ENCODE data around the gene HAAO. TPM values are rescaled to one million over a fixed set of nuclear protein-coding genes. Genes with fewer than 3 reads are reported as not detected.

Gene HAAO
- total RNA-seq, 1 donor from 2014 or later = 14.5 TPM

DNA sequence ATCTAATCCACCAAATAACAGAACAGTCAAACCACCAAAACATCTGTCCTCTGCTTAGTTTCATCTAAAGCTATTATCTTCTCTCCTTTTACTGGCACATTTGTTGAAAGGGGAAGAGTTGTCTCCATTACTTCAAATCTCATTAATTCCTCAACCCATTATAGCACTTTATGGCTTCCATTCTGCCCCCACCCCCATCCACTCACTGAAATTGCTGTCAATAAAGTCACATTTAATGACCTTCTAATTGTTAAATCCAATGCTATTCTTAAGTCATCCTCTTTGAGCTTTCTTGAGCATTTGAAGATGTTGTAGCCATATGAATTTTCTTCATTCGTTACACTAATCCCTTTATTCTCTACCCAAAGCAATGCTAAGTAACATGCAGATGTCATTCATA is 33.6 kb downstream of the HAAO start:
- TF ChIP-seq, protein P1, sequence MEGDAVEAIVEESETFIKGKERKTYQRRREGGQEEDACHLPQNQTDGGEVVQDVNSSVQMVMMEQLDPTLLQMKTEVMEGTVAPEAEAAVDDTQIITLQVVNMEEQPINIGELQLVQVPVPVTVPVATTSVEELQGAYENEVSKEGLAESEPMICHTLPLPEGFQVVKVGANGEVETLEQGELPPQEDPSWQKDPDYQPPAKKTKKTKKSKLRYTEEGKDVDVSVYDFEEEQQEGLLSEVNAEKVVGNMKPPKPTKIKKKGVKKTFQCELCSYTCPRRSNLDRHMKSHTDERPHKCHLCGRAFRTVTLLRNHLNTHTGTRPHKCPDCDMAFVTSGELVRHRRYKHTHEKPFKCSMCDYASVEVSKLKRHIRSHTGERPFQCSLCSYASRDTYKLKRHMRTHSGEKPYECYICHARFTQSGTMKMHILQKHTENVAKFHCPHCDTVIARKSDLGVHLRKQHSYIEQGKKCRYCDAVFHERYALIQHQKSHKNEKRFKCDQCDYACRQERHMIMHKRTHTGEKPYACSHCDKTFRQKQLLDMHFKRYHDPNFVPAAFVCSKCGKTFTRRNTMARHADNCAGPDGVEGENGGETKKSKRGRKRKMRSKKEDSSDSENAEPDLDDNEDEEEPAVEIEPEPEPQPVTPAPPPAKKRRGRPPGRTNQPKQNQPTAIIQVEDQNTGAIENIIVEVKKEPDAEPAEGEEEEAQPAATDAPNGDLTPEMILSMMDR (IDR thresholded peaks at IDR 0.05; ENCODE audit: unreplicated experiment) = no peak
- Mint-ChIP-seq H3K4me3 (ENCODE audit: low read depth) (no peak overlapping the region), H3K27ac (no peak overlapping the region), H3K9me3 (ENCODE audit: low read depth) (no peaks in the 10 kb centered on the region), H3K36me3 (ENCODE audit: insufficient read depth) (peaks cover 5% of the 10 kb centered on the region), H3K4me1 (ENCODE audit: low read depth) (peaks cover 2% of the 10 kb centered on the region), H3K27me3 (no peaks in the 10 kb centered on the region)
- no peak for DNase-seq (ENCODE audit: low spot score, unreplicated experiment)

DNA sequence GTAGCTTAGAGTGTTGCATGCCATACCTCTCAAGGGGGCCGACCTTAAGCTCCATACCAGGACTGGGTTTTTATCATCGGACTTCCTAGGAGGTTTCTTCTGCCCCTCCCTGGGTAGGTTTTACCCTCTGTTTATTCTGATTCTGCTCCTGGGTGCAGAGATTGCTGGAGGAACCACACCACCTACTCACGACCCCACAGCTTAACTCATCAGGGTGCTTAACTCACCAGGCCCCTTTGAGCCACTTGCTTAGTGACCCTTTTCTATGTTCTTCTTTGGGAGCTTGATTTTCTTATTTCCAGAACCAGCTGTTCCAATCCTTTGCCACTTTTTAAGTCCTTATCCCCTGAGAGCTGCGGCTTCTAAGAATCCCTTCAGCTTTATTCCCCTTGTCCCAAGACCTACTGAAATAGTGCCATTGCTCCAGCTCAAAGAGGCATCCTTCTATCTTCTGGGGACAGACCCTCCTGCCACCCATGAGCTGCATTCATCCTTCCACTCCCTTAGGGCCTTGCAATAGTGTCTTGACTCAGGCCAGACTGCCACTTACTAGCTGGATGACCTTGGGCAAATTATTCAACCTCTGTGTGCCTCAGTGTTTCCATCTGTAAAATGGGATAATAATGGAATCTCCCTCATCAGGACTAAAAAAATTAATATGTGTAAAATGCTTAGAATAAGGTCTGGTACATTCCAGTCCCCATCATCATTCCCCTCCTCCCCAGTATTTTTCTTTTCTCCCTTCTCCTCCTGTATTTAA is 34.2 kb downstream of the HAAO start:
- no peak overlapping the region for H3K27ac Mint-ChIP-seq
- H3K9me3 Mint-ChIP-seq (ENCODE audit: low read depth) = no peaks in the 10 kb centered on the region
- H3K36me3 Mint-ChIP-seq (ENCODE audit: insufficient read depth) = peaks cover 8% of the 10 kb centered on the region
- DNase-seq (ENCODE audit: low spot score, unreplicated experiment) = no peak
- H3K27me3 Mint-ChIP-seq = no peaks in the 10 kb centered on the region
- TF ChIP-seq, protein P1 (IDR thresholded peaks at IDR 0.05; ENCODE audit: unreplicated experiment) = no peak
- no peak overlapping the region for H3K4me3 Mint-ChIP-seq (ENCODE audit: low read depth)
- H3K4me1 Mint-ChIP-seq (ENCODE audit: low read depth) = peaks cover 4% of the 10 kb centered on the region

DNA sequence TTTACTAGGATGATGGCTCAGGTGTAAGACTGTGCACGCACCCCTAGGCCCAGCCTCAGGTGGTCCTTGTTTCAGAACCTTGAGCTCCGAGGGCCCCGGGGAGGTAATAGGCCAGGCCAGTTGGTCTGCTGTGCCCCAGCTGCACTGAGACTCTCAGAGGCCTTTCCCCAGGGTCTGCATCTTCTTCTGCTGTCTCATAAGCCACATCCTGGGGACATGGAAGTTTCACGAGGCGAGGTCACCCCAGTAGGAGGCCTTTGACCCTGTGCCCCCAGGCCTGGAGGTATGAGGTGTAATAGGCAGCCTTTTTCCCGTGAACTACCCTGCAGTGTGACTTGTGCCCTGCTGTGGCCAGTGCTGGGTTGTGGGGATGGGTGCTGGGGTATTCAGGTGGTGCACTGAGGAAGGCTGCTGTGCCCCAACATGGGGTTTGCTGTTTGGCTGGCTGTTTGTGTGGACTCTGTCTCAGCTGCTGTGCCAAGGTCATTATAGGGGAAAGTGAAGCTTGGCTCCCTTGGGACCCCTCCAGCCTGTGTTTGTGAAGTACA is 35.3 kb downstream of the HAAO start:
- Mint-ChIP-seq H3K27me3 (no peaks in the 10 kb centered on the region), H3K36me3 (ENCODE audit: insufficient read depth) (peaks cover 5% of the 10 kb centered on the region), H3K27ac (no peak overlapping the region), H3K4me3 (ENCODE audit: low read depth) (no peak overlapping the region), H3K9me3 (ENCODE audit: low read depth) (no peaks in the 10 kb centered on the region), H3K4me1 (ENCODE audit: low read depth) (peaks cover 4% of the 10 kb centered on the region)
- DNase-seq (ENCODE audit: low spot score, unreplicated experiment) = no peak
- TF ChIP-seq, protein P1 (IDR thresholded peaks at IDR 0.05; ENCODE audit: unreplicated experiment) = no peak

DNA sequence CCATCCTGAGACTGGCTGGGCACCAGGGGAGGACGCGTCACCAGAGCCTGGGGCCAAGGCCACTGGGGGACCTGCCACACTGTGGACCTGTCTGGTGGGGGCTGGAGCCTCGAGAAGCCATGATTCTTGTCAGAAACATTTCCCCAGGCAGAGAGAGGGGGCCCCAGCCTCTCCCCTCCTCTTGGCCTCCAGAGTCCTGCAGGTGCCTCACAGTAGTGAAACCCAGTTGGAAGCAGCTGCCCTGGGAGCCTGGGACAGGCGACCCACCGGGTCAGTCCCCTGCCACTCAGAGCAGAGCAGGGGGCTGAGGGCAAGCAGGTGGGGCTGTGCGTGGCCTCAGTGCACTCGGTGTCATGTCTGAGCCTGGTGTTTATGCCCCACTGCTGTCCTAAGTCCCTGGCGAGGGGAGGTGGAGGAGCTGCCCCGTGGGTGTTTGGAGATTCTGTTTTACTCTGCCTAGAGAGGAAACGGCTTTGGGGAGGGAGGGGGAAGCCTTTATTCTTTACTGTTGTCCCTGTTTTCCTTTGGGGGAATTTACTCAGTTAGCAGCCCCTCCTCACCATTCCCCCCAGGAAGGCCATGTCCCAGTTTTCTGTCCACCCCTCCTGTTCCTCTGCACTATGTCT is 36.1 kb downstream of the HAAO start:
- no peak overlapping the region for H3K27ac Mint-ChIP-seq
- peaks cover 5% of the 10 kb centered on the region for H3K36me3 Mint-ChIP-seq (ENCODE audit: insufficient read depth)
- no peak for DNase-seq (ENCODE audit: low spot score, unreplicated experiment)
- H3K4me3 Mint-ChIP-seq (ENCODE audit: low read depth) = no peak overlapping the region
- peaks cover 4% of the 10 kb centered on the region for H3K4me1 Mint-ChIP-seq (ENCODE audit: low read depth)
- no peaks in the 10 kb centered on the region for H3K27me3 Mint-ChIP-seq
- TF ChIP-seq, protein P1 (IDR thresholded peaks at IDR 0.05; ENCODE audit: unreplicated experiment) = no peak
- H3K9me3 Mint-ChIP-seq (ENCODE audit: low read depth) = no peaks in the 10 kb centered on the region

DNA sequence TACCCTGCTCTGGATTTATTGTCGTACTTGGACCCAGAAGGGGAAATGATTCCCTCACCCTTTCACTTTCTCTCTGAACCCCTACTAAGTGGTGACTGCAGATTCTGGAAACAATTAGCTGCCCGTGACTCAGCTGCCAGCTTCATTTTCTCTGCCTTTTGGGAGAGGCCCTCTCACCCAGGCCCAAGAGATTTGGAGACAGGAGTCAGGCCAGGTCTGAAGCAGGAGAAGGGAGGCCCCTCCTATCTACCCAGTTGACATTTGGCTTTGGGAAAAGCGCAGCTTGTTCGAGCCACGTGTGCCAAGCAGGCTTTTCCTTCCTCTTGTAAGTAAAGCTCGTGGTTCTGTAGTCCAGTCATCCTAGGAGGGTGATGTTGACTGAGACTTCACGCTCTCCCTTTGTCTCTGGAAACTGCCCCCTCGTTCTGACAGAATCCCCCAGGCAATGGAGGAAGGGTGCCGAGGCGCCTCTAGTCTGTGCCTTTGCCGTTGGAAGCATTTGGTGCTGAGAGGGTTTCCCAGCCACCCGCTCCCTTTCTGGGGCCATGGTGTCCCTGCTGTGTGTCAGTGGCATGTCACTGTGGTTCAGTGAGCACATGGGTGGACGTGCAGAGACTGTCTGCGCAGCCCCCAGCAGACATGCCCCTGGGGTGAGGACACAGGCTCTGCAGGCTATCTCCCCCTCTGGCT is 37.0 kb downstream of the HAAO start:
- H3K9me3 Mint-ChIP-seq (ENCODE audit: low read depth) = no peaks in the 10 kb centered on the region
- H3K27ac Mint-ChIP-seq = no peak overlapping the region

More for the DNA sequence above, 37.0 kb downstream of the HAAO start:
- no peaks in the 10 kb centered on the region for H3K27me3 Mint-ChIP-seq
- TF ChIP-seq, protein P1 (IDR thresholded peaks at IDR 0.05; ENCODE audit: unreplicated experiment) = no peak
- DNase-seq (ENCODE audit: low spot score, unreplicated experiment) = no peak
- H3K4me3 Mint-ChIP-seq (ENCODE audit: low read depth) = no peak overlapping the region
- H3K36me3 Mint-ChIP-seq (ENCODE audit: insufficient read depth) = peaks cover 5% of the 10 kb centered on the region
- H3K4me1 Mint-ChIP-seq (ENCODE audit: low read depth) = peaks cover 4% of the 10 kb centered on the region

Data from progenitor cell of endocrine pancreas (in vitro differentiated cells).